HPDE6-E6E7 (cell line): Measurements from ENCODE around the gene LIMCH1.
"Not testable (repeated sequence)": the region's sequence is repeated elsewhere in the genome, so short reads cannot be mapped to it uniquely, and the experiment has no call there.

Experiments used
- DNase-seq: peaks from one replicate; pipeline ENCODE4 v3.0.0; 2011; ENCODE audit warnings: missing footprints; ENCODE audit errors: extremely low spot score

Gene LIMCH1

DNA sequence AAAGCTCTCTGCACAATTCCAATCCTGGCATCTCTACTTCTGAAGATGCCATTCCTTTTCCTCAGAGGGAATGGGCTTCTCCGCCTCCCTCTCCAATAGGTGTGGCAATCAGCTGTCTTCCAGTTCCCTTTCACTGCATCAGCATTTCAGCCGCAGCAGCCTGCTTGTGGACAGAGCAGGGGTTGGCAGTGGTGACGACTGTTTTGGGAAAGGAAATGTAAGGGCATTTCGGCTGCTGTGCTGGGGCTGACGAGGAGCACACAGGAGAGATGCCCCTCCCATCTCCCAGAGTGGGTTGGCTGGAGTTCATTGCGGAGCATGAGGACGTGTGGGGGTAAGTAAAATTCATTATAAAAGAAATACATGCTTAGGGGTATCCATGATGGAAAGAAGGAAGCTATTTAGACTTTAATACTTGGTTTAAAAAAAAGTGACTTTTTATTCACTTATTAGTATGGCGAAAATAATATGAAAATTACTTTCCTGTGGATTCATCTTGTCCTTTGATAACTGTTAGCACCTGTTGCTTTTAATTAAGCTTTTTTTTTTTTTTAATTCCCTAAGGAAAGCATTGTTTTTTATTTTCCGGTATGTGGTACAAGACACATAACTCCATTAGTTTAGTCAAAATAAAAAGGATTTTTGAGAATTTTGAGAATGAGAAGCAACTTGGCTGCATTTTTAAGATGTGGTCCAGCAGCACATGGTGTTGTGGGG lies at the start of gene LIMCH1:
TSS of gene LIMCH1 (plus strand) at position 141 of the 717 bp plus-strand sequence. CDS start 67,839 bp downstream, outside the sequence.
- no peak for DNase-seq

DNA sequence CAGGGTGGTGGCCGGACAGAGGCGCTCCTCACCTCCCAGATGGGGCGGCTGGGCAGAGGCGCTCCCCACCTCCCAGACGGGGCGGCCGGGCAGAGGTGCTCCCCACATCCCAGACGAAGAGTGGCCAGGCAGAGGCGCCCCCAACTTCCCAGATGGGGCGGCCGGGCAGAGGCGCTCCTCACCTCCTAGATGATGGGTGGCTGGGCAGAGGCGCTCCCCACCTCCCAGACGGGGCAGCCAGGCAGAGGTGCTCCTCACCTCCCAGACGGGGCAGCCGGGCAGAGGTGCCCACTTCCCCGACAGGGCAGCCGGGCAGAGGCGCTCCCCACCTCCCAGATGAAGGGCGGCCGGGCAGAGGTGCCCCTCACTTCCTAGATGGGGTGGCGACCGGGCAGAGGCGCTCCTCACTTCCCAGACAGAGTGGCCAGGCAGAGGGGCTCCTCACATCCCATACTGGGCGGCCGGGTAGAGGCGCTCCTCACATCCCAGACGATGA lies 46.8 kb upstream of the LIMCH1 start:
- DNase-seq = not testable (repeated sequence)

DNA sequence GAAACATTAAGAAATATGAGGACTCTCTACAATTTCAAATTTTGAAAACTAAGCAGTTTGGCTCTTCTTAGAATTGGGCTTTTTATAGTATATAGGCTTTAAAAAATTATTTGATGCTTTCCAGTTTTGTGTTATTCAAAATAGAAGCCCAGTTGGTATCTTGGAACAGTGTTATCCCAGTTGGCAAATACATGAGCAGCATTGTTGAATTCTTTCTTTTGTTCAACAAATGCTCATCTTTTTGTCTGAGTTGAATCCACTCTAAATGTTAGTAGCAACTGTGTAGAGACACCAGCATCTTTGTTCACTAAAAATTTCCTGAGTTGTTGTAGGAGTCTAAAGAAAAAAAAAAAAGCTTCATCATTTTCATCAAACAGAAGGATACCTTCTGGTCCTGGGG lies 41.0 kb upstream of the LIMCH1 start:
- DNase-seq = no peak

GRCh38 chr4:41498177-41498576 lies 39.8 kb upstream of the LIMCH1 start:
- no peak for DNase-seq

- DNase-seq = no peak
These were observed 33.7 kb upstream of the LIMCH1 start for GRCh38 chr4:41504167-41504818.

GRCh38 chr4:41505161-41505661 lies 32.7 kb upstream of the LIMCH1 start:
- no peak for DNase-seq

- DNase-seq = no peak
These were observed 31.8 kb upstream of the LIMCH1 start for GRCh38 chr4:41506130-41506529.

- DNase-seq = no peak
These were observed 30.5 kb upstream of the LIMCH1 start for GRCh38 chr4:41507291-41507947.

DNA sequence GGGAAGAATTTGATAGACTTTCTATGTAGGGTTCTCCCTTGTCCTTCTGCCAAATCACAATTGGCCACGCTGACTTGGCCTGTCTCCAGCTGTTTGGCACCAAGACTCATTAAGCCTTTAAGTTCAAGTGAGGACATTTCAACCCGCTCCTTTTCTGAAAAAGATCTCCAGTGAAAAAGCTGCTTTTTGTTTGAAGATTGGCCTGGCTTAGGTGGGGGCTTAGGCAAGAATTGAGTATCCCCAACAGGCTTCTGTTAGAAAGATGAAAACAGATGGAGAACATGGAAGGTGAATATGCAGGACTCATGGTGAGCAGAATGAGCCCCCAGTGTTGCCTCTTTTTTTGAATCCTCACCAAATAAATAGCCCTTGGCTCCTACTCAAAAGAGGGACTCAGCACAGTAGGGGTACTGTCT lies 28.5 kb upstream of the LIMCH1 start:
- DNase-seq = no peak

DNA sequence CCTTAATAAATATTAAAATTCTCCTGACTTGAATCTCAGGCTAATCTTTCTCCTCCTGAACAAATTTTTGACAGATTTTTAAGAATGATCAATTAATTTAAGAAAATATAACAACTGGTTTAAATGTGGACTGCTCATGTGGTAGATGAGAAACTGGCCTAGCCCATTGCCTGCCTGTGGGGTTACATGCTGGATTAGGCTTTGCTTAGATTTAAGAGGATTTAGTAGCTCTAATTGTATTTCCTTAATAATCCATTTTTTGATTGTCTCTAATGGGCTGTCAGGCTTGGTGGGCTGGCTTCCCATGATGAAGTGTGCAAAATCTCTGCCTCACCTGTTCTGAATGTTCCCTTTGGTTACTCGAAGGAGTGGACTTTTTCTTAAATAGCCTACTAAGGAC lies 27.8 kb upstream of the LIMCH1 start:
- no peak for DNase-seq

DNA sequence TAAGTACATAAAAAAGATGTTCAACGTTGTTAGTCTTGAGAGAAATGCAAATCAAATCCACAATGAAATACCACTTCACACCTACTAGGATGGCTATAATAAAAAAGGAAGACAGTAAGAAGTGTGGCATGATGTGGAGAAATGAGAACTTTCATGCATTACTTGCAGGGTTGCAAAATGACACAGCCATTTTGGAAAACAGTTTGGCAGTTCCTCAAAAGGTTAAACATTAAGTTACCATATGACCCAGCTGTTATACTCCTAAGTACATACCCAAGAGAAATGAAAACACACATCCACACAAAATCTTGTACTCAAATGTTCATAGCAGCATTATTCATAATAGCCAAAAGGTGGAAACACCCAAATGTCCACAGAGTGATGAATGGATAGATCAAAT lies 25.8 kb upstream of the LIMCH1 start:
- DNase-seq = no peak

- no peak for DNase-seq
These were observed 25.4 kb upstream of the LIMCH1 start for GRCh38 chr4:41512596-41512995.

DNA sequence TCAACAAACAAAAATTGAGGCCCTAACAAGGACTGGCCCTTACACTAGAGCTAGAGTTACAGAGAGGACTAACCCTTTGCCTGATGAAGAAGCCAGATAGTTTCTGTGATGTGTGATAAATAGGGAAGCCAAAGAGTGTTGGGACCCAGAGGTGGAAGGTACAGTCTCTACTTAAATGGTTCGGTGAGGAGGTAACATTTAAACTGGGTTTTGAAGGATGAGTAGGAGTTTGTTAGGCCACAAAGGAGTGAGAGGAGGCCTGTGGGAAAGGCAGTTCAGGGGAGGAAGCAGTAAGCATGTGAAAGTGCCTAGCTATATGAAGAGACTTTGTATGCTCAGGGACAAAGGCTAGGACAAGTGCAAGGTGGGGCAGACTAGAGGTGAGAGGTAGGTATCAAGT lies 23.8 kb upstream of the LIMCH1 start:
- no peak for DNase-seq

DNA sequence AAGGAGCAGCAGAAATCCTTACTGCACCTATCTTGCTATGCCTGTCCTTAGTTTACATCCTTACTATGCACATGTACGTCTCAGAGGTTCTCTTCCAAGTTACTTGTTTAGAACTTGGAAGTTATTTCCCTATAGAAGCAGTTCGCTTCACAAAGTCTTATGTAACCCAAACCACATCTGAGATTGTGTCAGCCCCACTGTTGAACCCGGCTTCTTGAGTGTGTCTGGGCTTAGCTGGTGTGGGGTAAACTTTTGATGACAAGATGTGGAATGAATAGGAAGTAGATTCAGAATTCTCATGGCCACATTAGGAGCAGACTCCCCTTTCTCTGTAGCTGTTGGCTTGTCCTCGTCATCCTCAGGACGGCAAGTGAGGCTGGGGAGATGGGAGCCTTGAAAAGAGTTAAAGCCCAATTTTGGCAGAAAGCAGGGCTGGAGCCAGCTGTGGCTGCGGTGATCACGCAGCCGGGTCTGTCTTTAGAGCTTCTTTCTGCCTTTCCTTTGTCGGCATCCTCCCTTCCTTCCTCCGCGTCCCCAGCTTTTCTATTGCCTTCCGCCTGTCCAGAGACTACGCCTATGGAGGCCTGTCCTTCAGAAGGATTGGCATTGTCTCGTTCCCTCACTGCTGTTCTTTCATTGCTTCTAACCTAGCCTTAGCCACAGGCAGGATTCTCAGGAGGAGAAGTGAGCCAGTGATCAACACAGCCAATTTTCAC lies 23.0 kb upstream of the LIMCH1 start:
- DNase-seq = no peak

- no peak for DNase-seq
These were observed 20.8 kb upstream of the LIMCH1 start for GRCh38 chr4:41517121-41517520.

DNA sequence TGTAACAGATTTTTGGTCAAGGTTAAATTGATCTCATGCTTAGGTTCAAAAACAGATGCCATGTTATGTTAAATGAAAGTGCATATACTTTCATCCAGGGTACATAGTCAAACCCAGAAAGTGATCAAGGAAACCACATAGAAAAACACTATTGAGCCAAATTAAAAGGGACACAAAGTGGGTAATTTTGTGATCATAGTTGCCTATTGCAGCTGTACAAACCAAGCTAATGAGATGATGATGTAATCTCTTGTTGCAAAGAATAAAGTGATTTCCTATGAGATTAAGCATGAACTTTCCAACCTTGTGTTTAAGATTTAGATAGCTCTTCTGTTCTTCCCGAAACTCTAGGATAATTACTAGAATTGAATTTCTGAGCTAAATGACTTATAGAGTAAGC lies 20.2 kb upstream of the LIMCH1 start:
- DNase-seq = no peak

- DNase-seq = no peak
These were observed 13.5 kb upstream of the LIMCH1 start for GRCh38 chr4:41524425-41524824.

GRCh38 chr4:41525129-41525528 lies 12.8 kb upstream of the LIMCH1 start:
- peak; percentile 35 for DNase-seq

DNA sequence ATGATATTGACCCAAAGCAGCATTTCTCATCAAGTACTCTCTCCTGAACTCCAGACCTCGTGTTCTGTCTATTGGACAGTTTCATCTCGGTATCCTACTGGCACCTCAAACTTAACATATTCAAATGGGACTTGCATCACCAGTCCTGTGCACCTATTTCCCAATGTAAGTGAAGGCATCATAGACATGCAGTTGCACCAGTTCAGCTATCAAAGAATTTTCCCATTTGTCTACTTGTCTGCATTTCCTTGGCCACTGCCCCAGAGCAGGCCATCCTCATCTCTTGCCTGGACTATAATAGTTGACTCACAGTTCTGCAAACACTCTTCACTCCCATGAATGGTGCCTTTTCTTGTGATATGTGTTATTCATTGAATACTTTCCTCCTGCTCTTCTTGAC lies 11.3 kb upstream of the LIMCH1 start:
- DNase-seq = no peak

DNA sequence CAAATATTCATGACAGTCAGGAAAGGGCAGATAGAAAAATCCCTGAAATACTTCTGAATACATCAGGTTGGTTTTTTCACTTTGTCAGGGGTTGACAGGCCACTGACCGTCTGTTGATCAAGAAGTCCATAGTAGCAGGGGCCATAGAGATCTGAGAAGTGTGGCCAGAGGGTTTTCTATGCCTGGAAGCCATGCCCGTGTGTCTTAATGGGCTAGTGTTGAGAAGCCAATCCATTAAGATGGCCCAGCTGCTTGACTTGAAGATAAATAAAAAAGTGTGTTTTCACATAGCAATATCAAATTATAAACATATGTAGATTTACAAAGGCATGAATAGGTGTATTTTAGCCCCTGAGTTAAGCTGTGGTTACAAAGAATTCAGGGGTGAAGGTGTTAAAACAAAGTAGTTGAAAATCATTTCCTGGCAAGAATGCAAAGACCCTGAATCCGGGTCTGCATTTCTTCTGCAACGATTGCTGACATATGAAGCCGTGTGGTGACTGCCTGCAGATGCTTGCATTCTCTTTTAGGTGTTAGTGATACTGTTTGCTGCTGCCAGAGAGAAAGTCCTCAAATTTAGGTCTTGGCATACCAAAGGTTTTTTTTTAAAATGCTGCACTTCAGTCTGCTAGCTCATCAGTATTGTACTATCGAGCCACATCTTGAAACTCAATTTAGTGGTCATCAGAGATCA lies 9.3 kb upstream of the LIMCH1 start:
- no peak for DNase-seq

GRCh38 chr4:41530741-41531140 lies 7.2 kb upstream of the LIMCH1 start:
- no peak for DNase-seq
